CD4-positive, alpha-beta T cell treated with Interleukin-2 at 100 ng/mL for 4 hours (primary cell): ENCODE results near the gene IKZF1.

Source experiments
- DNase-seq: peaks from one replicate; pipeline ENCODE4 v3.0.0-alpha.2; 2020; ENCODE audit warnings: low spot score

The IKZF1 gene

GRCh38 chr7:50304129-50304910 is at the start of gene IKZF1:
Gene IKZF1, plus strand, starts transcription at chr7:50304716. Its CDS starts 14,346 bp downstream, at chr7:50319062.
- peak; percentile 67 for DNase-seq

GRCh38 chr7:50261593-50261992 is 42.9 kb upstream of the IKZF1 start:
- peak; percentile 38 for DNase-seq

GRCh38 chr7:50262446-50262845 is 42.1 kb upstream of the IKZF1 start:
- DNase-seq, result no peak

- DNase-seq, result peak; percentile 55
Observed at GRCh38 chr7:50262916-50263690, 41.4 kb upstream of the IKZF1 start.

GRCh38 chr7:50264908-50265307 is 39.6 kb upstream of the IKZF1 start:
- DNase-seq, result peak; percentile 76

- DNase-seq, result peak; percentile 27
Observed at GRCh38 chr7:50265968-50266634, 38.4 kb upstream of the IKZF1 start.

GRCh38 chr7:50266635-50267386 is 37.7 kb upstream of the IKZF1 start:
- DNase-seq, result peak; percentile 90

DNA sequence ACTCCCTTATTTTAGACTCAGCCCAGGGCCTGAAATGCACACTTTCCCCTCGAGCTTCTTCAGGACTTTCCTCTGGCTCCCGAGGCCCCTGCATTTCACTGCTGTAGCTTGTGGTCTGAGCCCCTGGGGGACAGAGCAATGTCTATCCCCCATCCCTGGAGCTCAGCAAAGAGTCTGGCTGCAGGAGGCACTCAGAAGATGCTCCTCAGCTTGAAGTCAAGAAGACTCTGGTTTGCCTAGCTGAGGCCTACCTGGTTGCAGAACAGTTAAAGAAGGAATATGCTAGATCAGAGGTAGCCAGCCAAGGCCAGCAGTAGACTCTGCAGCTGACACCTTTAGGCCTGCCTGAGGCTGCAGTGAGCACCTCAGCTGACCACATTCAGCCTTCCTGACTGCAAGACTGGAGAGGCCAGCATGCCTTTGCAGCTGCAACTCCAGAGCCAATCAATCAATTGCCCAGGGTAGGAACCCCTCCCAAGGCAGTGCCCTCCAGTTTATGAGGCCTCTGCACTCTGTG is 36.9 kb upstream of the IKZF1 start:
- no peak for DNase-seq

- DNase-seq, result peak; percentile 28
Observed at GRCh38 chr7:50268223-50268622, 36.3 kb upstream of the IKZF1 start.

GRCh38 chr7:50268990-50269389 is 35.5 kb upstream of the IKZF1 start:
- DNase-seq, result no peak

- DNase-seq, result no peak
Observed at GRCh38 chr7:50270531-50271018, 33.9 kb upstream of the IKZF1 start.

GRCh38 chr7:50272808-50273207 is 31.7 kb upstream of the IKZF1 start:
- DNase-seq, result no peak

GRCh38 chr7:50273301-50273700 is 31.2 kb upstream of the IKZF1 start:
- DNase-seq, result no peak

DNA sequence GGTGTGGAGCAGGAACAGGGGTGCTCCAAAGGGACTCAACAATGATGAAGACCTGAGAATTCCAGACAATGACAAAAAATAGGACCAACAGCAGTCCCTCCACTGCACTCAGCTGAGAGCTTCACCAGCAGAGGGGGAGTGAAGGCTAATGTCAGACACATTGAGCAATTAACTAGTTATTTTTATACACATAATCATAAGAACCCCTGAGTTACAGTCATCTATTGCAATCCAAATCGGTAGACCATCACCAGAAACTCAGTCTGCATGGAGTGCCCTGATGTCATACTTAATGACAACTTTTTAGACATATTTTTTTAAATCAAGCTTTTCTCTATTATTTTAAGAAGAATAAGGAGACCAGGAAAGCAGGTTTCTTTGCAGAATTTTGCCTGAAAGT is 30.6 kb upstream of the IKZF1 start:
- DNase-seq, result no peak

- no peak for DNase-seq
Observed at GRCh38 chr7:50274361-50274760, 30.2 kb upstream of the IKZF1 start.

DNA sequence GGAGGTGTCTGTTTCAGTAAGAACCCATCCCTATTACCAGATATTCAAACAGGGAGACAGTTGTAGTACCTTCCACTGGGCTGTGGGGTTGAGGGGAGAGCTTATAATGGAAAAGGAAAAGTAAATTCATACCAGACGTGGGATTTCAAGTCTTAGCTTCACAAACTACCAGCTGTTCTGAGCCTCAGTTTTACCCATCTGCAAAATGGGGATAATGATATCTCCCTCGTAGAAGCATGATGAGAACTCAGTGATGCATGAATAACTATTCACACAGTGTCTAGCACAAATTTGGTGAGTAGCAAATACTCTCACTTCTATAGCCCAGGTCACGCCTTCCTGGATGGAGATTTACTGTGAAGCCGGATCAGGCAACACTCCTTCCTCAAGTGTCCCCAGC is 29.1 kb upstream of the IKZF1 start:
- DNase-seq, result no peak

GRCh38 chr7:50276483-50276882 is 28.0 kb upstream of the IKZF1 start:
- no peak for DNase-seq

DNA sequence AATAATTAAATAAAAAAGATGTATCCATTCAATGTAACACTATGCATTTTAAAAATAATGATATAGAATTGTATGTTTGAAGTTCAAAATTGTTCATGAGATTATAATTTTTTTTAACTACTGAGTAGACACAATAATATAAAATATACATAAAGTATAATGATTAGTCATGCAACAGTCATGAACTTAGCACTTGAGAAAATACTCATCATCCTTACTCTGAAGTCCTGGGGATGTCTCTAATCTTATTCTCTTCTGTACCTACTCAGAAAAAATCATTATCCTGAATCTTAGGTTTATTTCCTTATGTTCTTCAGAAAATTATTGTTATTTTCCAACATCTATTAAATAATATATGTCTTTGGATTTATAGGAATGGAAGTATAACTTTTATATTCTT is 26.4 kb upstream of the IKZF1 start:
- DNase-seq, result no peak

DNA sequence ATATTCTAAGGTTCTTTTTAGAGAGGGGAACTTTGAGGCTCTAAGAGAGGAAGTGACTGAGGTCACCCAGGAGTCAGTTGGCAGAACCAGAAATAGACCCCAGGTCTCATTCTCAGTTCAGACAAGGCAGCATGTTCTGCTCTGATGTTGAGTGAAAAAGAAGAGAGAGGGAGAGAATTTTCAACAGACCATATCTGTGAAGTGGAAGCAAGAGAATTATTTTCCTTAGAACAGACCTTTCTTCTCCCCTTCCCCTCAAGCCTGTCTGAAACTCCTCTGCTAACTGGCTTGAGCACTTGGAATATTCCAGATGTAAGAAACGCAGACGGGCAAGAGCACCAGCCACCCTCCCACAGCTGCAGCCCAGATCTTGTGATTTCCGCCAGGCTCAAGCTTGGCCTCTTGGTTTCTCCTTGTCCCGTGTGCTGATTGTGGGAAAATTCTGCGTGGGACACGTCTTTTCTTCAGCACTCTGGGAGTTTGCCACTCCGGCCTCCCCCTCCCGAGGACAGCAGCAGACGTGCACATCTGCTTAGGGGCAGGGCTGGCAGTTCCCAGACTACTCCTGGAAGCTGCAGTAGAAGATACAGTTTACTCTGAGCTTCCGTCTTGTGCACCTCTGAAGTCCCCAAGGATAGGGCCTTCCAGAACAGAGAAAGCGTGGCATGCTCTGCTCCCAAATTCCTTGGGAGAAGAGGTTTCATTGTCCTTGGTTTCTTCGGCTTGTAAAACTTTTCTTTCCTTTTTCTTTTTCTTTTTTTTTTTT is 22.7 kb upstream of the IKZF1 start:
- no peak for DNase-seq

DNA sequence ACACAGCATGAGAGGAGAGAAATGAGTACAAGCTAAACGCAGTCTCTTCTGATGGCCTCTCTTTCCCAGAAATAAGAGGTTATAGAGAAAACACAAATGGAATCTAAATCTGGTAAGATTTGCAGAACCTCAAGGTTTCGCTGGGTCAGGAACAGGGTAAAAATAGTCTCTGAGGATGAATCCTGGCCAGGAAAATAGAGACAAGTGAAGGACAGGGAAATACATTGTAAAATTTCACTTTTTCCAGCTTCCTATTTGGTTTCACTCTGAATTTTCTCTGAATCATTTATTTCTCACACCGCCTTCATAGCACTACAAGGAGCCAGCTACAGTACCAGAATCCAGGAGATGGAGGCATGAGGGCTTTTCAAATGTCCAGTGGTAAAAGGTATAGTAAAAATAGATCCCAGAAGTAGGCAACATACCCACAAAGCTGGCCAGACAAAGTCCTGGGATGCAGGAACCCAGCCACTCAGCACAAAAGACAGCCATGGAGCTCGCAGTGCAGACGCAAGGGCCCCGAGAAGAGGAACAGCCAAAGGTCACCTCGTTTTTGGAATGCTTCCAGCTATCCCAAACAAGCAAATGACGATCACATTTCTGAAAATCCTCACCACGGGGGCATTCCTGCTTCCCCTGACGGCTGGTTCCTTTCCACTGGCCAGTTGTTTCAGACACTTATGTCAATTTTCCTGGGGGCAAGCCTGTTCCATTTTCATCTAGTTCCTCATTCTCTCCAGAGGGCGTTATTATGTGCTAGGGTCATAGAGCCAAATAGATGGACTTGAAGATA is 21.5 kb upstream of the IKZF1 start:
- DNase-seq, result no peak
